Neural cell (in vitro differentiated cells): ENCODE results near the gene HACD2.

Source experiments
- CTCF ChIP-seq: fragments of 450-650 bp; IDR thresholded peaks from 2 replicates; pipeline ENCODE4 v1.5.1; 2014; ENCODE audit warnings: antibody characterized with exemption, mild to moderate bottlenecking, moderate library complexity; ENCODE audit not compliant: poor library complexity, severe bottlenecking
- EP300 ChIP-seq: fragments of 450-650 bp; conservative IDR thresholded peaks from 2 replicates; pipeline ENCODE4 v1.6.1; 2014; ENCODE audit warnings: antibody characterized with exemption, mild to moderate bottlenecking, moderate library complexity; ENCODE audit not compliant: poor library complexity, severe bottlenecking
- EZH2 ChIP-seq: fragments of 200-600, 300-800 bp; shearing (Covaris generic), sonication (generic); IDR thresholded peaks from 2 replicates; pipeline ENCODE4 v1.6.1; 2014; ENCODE audit warnings: antibody characterized with exemption, low read length, borderline replicate concordance, mild to moderate bottlenecking; ENCODE audit not compliant: insufficient read depth, poor library complexity, severe bottlenecking
- MXI1 ChIP-seq: fragments of 450-650 bp; conservative IDR thresholded peaks from 2 replicates; pipeline ENCODE4 v1.6.1; 2014; ENCODE audit warnings: antibody characterized with exemption, mild to moderate bottlenecking; ENCODE audit not compliant: poor library complexity, severe bottlenecking
- POLR2AphosphoS5 ChIP-seq: IDR thresholded peaks from 2 replicates; pipeline ENCODE4 v1.6.1; 2012
- RAD21 ChIP-seq: fragments of 450-650 bp; conservative IDR thresholded peaks from 2 replicates; pipeline ENCODE4 v1.6.1; 2014; ENCODE audit warnings: antibody characterized with exemption, mild to moderate bottlenecking, moderate library complexity
- REST ChIP-seq: IDR thresholded peaks from 2 replicates; pipeline ENCODE4 v1.6.1; 2012; ENCODE audit warnings: borderline replicate concordance
- SMC3 ChIP-seq: fragments of 450-650 bp; conservative IDR thresholded peaks from 2 replicates; pipeline ENCODE4 v1.6.1; 2014; ENCODE audit warnings: antibody characterized with exemption, mild to moderate bottlenecking, moderate library complexity; ENCODE audit not compliant: poor library complexity
- TAF1 ChIP-seq: IDR thresholded peaks from 2 replicates; pipeline ENCODE4 v1.6.1; 2012; ENCODE audit warnings: low read depth

- TF ChIP-seq EZH2 = no peak
- no peak for TF ChIP-seq CTCF
- no peak for TF ChIP-seq RAD21
- no peak for TF ChIP-seq TAF1
- no peak for TF ChIP-seq POLR2AphosphoS5
- TF ChIP-seq EP300 = no peak
- TF ChIP-seq REST = no peak
- no peak for TF ChIP-seq MXI1
- TF ChIP-seq SMC3 = no peak
These were observed 65.9 kb downstream of the HACD2 start for GRCh38 chr3:123518892-123519485.
